ENCODE results near the gene SMG1. TPM values are rescaled to one million over a fixed set of nuclear protein-coding genes. Genes with fewer than 3 reads are reported as not detected.

The SMG1 gene
- total and polyA plus RNA-seq, 2 of the 13 experiments (the other 11 are each of a cell fraction or from before 2014, with no cell fraction given) = 48.7 to 53.7 TPM

- peak; percentile 100 for TF ChIP-seq ZMYM4 (CRISPR knock-in tag; IDR thresholded peaks at IDR 0.05)
- TF ChIP-seq CAMTA2 (CRISPR knock-in tag; IDR thresholded peaks at IDR 0.05; ENCODE audit: borderline replicate concordance) = peak; percentile 96
- TF ChIP-seq ZNF780A (CRISPR knock-in tag; IDR thresholded peaks at IDR 0.05) = peak; percentile 98
- TF ChIP-seq BCLAF1 (IDR thresholded peaks at IDR 0.05) = no peak
- peak; percentile 99; the same call in 1 of the 2 replicates for TF ChIP-seq ZIK1 (CRISPR knock-in tag; IDR thresholded peaks at IDR 0.05; ENCODE audit: borderline replicate concordance, low read depth)
- peak; percentile 90 for TF ChIP-seq PRDM10 (CRISPR knock-in tag; IDR thresholded peaks at IDR 0.05; ENCODE audit: low read depth)
- TF ChIP-seq BATF2 (CRISPR knock-in tag; IDR thresholded peaks at IDR 0.05) = peak; percentile 99
- TF ChIP-seq RARG (CRISPR knock-in tag; IDR thresholded peaks at IDR 0.05; ENCODE audit: low read depth) = no peak
- peak; percentile 99 for TF ChIP-seq ZNF589 (CRISPR knock-in tag; conservative IDR thresholded peaks at IDR 0.05)
- no peak; the same call in 1 of the 2 replicates for TF ChIP-seq ZNF646 (CRISPR knock-in tag; IDR thresholded peaks at IDR 0.05)
- TF ChIP-seq POGZ (CRISPR knock-in tag; IDR thresholded peaks at IDR 0.05) = peak; percentile 100
- TF ChIP-seq SRY (CRISPR knock-in tag; IDR thresholded peaks at IDR 0.05) = peak; percentile 92
- TF ChIP-seq CBX2 (IDR thresholded peaks at IDR 0.05; ENCODE audit: low read depth, low read length) = peak; percentile 43; the same call in 1 of the 2 replicates
- no peak; the same call in 1 of the 2 replicates for TF ChIP-seq CBX2 (CRISPR knock-in tag; IDR thresholded peaks at IDR 0.05; ENCODE audit: low read depth)
These were observed 124.8 kb downstream of the SMG1 start, which contains the start of gene ARL6IP1 (continued) for GRCh38 chr16:18801145-18801972.
